CD14-positive monocyte (primary cell): ENCODE results near the gene METTL15. TPM values are rescaled to one million over a fixed set of nuclear protein-coding genes. Genes with fewer than 3 reads are reported as not detected.

ENCODE experiments used
- DNase-seq, 3 donors: peaks; one replicate each; pipeline ENCODE4 v3.0.0-alpha.2; 2011 to 2022
- H2AFZ ChIP-seq: 2 replicates; pipeline ENCODE4 v1.6.0; 2012; ENCODE audit warnings: mild to moderate bottlenecking, low read depth, low read length, inconsistent platforms; ENCODE audit not compliant: insufficient read depth, poor library complexity, severe bottlenecking
- H3K27ac ChIP-seq, 2 donors: 1 replicate in 1 of 2; 2 replicates in 1 of 2; pipeline ENCODE4 v1.5.1; 2012 to 2013; ENCODE audit warnings: low read length in 2 of 2, control low read depth in 1 of 2, inconsistent platforms in 1 of 2, low read depth in 1 of 2, mild to moderate bottlenecking in 1 of 2
- H3K27me3 ChIP-seq, 2 donors: one replicate each; pipeline versions ENCODE4 v1.6.0 to v1.6.1; 2011 to 2013; ENCODE audit warnings: low read length in 2 of 2; ENCODE audit not compliant: control insufficient read depth in 2 of 2, insufficient read depth in 2 of 2
- H3K36me3 ChIP-seq, 2 donors: replicated peaks in 1 of 2; 1 replicate in 1 of 2; 2 replicates in 1 of 2; pipeline versions ENCODE4 v1.5.1 to v1.6.1; 2012 to 2013; ENCODE audit warnings: low read length in 2 of 2, control low read depth in 1 of 2, inconsistent platforms in 1 of 2, mild to moderate bottlenecking in 1 of 2; ENCODE audit not compliant: insufficient read depth in 2 of 2, control insufficient read depth in 1 of 2
- H3K4me1 ChIP-seq, 2 donors: 1 replicate in 1 of 2; 2 replicates in 1 of 2; pipeline versions ENCODE4 v1.5.1 to v1.6.1; 2012 to 2013; ENCODE audit warnings: low read length in 2 of 2, control low read depth in 1 of 2, inconsistent platforms in 1 of 2, mild to moderate bottlenecking in 1 of 2, moderate library complexity in 1 of 2; ENCODE audit not compliant: insufficient read depth in 2 of 2, control insufficient read depth in 1 of 2
- H3K4me2 ChIP-seq: replicated peaks from 2 replicates; pipeline ENCODE3; 2012; ENCODE audit warnings: low read length, moderate library complexity, mild to moderate bottlenecking; ENCODE audit not compliant: poor library complexity, severe bottlenecking; ENCODE audit errors: extremely low read depth
- H3K4me3 ChIP-seq, 3 experiments: fragments of 200-600 bp in 1 of 3; sonication (generic) in 1 of 3; replicated peaks in 1 of 3; 1 replicate in 2 of 3; 2 replicates in 1 of 3; pipeline ENCODE4 v1.5.1; 2011 to 2013; ENCODE audit warnings: low read length in 3 of 3, mild to moderate bottlenecking in 3 of 3, control low read depth in 2 of 3, low read depth in 2 of 3, inconsistent platforms in 1 of 3, moderate library complexity in 1 of 3
- H3K79me2 ChIP-seq: 2 replicates; pipeline ENCODE4 v1.6.0; 2012; ENCODE audit warnings: mild to moderate bottlenecking, control low read depth, inconsistent platforms, low read length, moderate library complexity; ENCODE audit not compliant: insufficient read depth
- H3K9ac ChIP-seq: 2 replicates; pipeline ENCODE4 v1.6.0; 2017; ENCODE audit warnings: low read length, mild to moderate bottlenecking; ENCODE audit not compliant: insufficient read depth, poor library complexity, severe bottlenecking
- H3K9me3 ChIP-seq, 2 donors: replicated peaks in 1 of 2; 1 replicate in 1 of 2; 2 replicates in 1 of 2; pipeline versions ENCODE4 v1.5.1 to v1.6.1; 2012 to 2013; ENCODE audit warnings: low read length in 2 of 2, control low read depth in 1 of 2; ENCODE audit not compliant: control insufficient read depth in 1 of 2, insufficient read depth in 1 of 2
- H4K20me1 ChIP-seq: 2 replicates; pipeline ENCODE4 v1.6.0; 2012; ENCODE audit warnings: mild to moderate bottlenecking, low read length, control low read depth, moderate library complexity; ENCODE audit not compliant: insufficient read depth
- H3K27ac Mint-ChIP-seq, 7 donors: one replicate each; pipeline ENCODE4 v1.8.0; 2020; ENCODE audit warnings: mild to moderate bottlenecking in 7 of 7, mixed read lengths in 7 of 7, moderate library complexity in 6 of 7, inconsistent platforms in 2 of 7
- H3K27me3 Mint-ChIP-seq, 3 donors: one replicate each; pipeline ENCODE4 v1.8.0; 2021 to 2022; ENCODE audit warnings: low read depth in 3 of 3, mild to moderate bottlenecking in 3 of 3, mixed read lengths in 3 of 3, moderate library complexity in 3 of 3, inconsistent platforms in 1 of 3
- H3K36me3 Mint-ChIP-seq, 2 donors: one replicate each; pipeline ENCODE4 v1.8.0; 2020; ENCODE audit warnings: mixed read lengths in 2 of 2, inconsistent platforms in 1 of 2, mild to moderate bottlenecking in 1 of 2
- H3K4me1 Mint-ChIP-seq: one replicate; pipeline ENCODE4 v1.8.0; 2020; ENCODE audit warnings: mild to moderate bottlenecking, mixed read lengths
- H3K4me3 Mint-ChIP-seq, 2 donors: one replicate each; pipeline ENCODE4 v1.8.0; 2020; ENCODE audit warnings: mild to moderate bottlenecking in 2 of 2, mixed read lengths in 2 of 2, moderate library complexity in 1 of 2
- H3K9me3 Mint-ChIP-seq, 7 donors: one replicate each; pipeline ENCODE4 v1.8.0; 2020 to 2022; ENCODE audit warnings: mixed read lengths in 7 of 7, mild to moderate bottlenecking in 6 of 7, moderate library complexity in 6 of 7, inconsistent platforms in 2 of 7
- CTCF ChIP-seq: fragments of 200-600 bp; IDR thresholded peaks from one replicate; pipeline ENCODE4 v1.8.0; 2022; ENCODE audit warnings: antibody characterized with exemption, mild to moderate bottlenecking
- WGBS: methylation state at CpG from one replicate; pipeline ENCODE4 v1.1.5; 2013; ENCODE audit warnings: missing lambda C conversion rate; ENCODE audit not compliant: insufficient coverage; 5-methylcytosine and 5-hydroxymethylcytosine counted together
- intact Hi-C, 2 donors: fragments of 100-400 bp; cut with micrococcal nuclease; formaldehyde crosslinking; loops; one replicate each; pipeline versions ENCODE4 v1.15.0 to v1.15.1; 2023
- polyA plus RNA-seq, 3 donors: library from polyadenylated mRNA; depleted of rRNA in 1 of 3; unstranded in 2 of 3; stranded (reverse) in 1 of 3; fragments of 300-500 nt in 2 of 3; fragments of >200 nt in 1 of 3; fragmentation: Illumina TruSeq in 2 of 3; gene quantifications; 1 replicate in 2 of 3; 2 replicates in 1 of 3; pipeline ENCODE4 v1.2.3, GENCODE V29; 2012 to 2021

METTL15 gene
- polyA plus RNA-seq, 3 donors, result 2.3 to 2.9 (median 2.6) TPM

GRCh38 chr11:28072321-28072720 lies 35.9 kb upstream of the METTL15 start:
- peaks cover 18 to 48% of the 10 kb centered on the region in 2 donors for H3K36me3 ChIP-seq
- H3K27ac ChIP-seq, result no peak overlapping the region
- H3K27me3 ChIP-seq, result no peaks in the 10 kb centered on the region
- H3K9me3 ChIP-seq, result no peaks in the 10 kb centered on the region
- H4K20me1 ChIP-seq, result no peaks in the 10 kb centered on the region
- no peaks in the 10 kb centered on the region for H3K4me1 ChIP-seq
- no peak for TF ChIP-seq CTCF
- H3K4me3 ChIP-seq, result no peak overlapping the region
- H3K79me2 ChIP-seq, result no peaks in the 10 kb centered on the region
- no peak overlapping the region for H2AFZ ChIP-seq
- intact Hi-C loops, result no loop called here
- no peaks in the 10 kb centered on the region for H3K9me3 Mint-ChIP-seq
- no peaks in the 10 kb centered on the region for H3K4me1 Mint-ChIP-seq
- no peak overlapping the region for H3K27ac Mint-ChIP-seq
- H3K36me3 Mint-ChIP-seq, result peaks cover 38 to 43% of the 10 kb centered on the region in 2 donors
- no peaks in the 10 kb centered on the region for H3K27me3 Mint-ChIP-seq
- WGBS, result no CpG with 5 or more reads among the region's 2 CpGs
- H3K9ac ChIP-seq, result no peak overlapping the region
- no peak overlapping the region for H3K4me2 ChIP-seq
- DNase-seq, result no peak
- H3K4me3 Mint-ChIP-seq, result no peak overlapping the region

- intact Hi-C loops, result no loop called here
- no peak overlapping the region for H2AFZ ChIP-seq
- H3K4me3 ChIP-seq, result no peak overlapping the region
- no peak overlapping the region for H3K9ac ChIP-seq
- Mint-ChIP-seq H3K9me3 (no peaks in the 10 kb centered on the region), H3K36me3 (peaks cover 34 to 36% of the 10 kb centered on the region in 2 donors), H3K4me1 (no peaks in the 10 kb centered on the region), H3K27ac (no peak overlapping the region), H3K27me3 (no peaks in the 10 kb centered on the region), H3K4me3 (no peak overlapping the region)
- peaks cover 32 to 65% of the 10 kb centered on the region in 2 donors for H3K36me3 ChIP-seq
- no CpG with 5 or more reads among the region's 3 CpGs for WGBS
- no peak overlapping the region for H3K27ac ChIP-seq
- no peak for TF ChIP-seq CTCF
- H3K27me3 ChIP-seq, result no peaks in the 10 kb centered on the region
- H3K79me2 ChIP-seq, result no peaks in the 10 kb centered on the region
- H3K9me3 ChIP-seq, result no peaks in the 10 kb centered on the region
- no peaks in the 10 kb centered on the region for H3K4me1 ChIP-seq
- no peak overlapping the region for H3K4me2 ChIP-seq
- H4K20me1 ChIP-seq, result no peaks in the 10 kb centered on the region
- no peak for DNase-seq
Observed at GRCh38 chr11:28077521-28077920, 30.7 kb upstream of the METTL15 start.
